Measurements from ENCODE around the gene SNX15.
A peak's percentile ranks its signal among the peaks of the same experiment; 100 is the strongest.

The SNX15 gene

DNA sequence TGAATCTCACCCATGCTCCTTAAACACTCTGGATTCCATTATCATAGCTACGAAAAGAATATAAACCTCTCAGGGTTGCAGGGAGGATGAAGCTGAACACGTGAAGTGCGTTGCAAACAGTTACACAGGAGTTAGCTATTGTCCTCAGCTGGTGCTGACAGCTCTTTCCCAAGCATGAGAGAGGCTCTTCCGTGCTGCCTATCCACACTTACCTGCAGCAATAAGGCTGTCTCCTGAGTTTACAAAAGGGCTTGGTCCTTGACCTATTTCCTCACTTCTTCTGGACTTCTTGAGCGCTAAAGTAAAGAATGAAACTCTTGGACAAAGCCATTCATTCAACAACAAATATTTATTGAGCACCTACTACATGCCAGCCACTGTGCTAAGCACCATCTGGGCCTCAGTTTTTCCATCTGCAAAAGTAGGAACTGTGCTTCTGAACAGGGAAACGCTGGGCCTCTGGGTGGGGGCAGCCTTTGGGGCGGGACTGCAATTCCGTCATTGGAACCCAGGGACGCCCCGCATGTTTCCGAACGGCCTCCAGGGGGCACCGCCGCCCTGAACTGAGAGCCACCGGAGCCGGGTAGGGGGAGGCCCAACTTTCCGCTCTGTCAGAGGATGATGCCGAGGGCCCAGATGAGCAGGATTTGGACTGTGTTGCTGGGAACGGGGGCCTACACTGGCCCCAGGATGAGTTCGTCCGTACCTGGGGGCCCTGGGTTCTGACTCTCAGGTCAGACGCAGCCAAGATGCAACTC, 13.9 kb upstream of the SNX15 start:
- Mint-ChIP-seq H3K36me3 (ENCODE audit: low read depth) (peaks cover 20% of the 10 kb centered on the region), H3K27me3 (ENCODE audit: low read depth) (peaks cover 3% of the 10 kb centered on the region), H3K4me1 (peaks cover 8% of the 10 kb centered on the region), H3K9me3 (peaks cover 4% of the 10 kb centered on the region), H3K4me3 (peak overlapping the region; percentile 87 to 94 (median 92)), H3K27ac (peak overlapping the region; percentile 96 to 98 (median 97))
- TF ChIP-seq, protein P1, sequence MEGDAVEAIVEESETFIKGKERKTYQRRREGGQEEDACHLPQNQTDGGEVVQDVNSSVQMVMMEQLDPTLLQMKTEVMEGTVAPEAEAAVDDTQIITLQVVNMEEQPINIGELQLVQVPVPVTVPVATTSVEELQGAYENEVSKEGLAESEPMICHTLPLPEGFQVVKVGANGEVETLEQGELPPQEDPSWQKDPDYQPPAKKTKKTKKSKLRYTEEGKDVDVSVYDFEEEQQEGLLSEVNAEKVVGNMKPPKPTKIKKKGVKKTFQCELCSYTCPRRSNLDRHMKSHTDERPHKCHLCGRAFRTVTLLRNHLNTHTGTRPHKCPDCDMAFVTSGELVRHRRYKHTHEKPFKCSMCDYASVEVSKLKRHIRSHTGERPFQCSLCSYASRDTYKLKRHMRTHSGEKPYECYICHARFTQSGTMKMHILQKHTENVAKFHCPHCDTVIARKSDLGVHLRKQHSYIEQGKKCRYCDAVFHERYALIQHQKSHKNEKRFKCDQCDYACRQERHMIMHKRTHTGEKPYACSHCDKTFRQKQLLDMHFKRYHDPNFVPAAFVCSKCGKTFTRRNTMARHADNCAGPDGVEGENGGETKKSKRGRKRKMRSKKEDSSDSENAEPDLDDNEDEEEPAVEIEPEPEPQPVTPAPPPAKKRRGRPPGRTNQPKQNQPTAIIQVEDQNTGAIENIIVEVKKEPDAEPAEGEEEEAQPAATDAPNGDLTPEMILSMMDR (IDR thresholded peaks at IDR 0.05; ENCODE audit: unreplicated experiment in 3 of 3), result peak in 2 of 3 experiments; percentile 73 to 79

DNA sequence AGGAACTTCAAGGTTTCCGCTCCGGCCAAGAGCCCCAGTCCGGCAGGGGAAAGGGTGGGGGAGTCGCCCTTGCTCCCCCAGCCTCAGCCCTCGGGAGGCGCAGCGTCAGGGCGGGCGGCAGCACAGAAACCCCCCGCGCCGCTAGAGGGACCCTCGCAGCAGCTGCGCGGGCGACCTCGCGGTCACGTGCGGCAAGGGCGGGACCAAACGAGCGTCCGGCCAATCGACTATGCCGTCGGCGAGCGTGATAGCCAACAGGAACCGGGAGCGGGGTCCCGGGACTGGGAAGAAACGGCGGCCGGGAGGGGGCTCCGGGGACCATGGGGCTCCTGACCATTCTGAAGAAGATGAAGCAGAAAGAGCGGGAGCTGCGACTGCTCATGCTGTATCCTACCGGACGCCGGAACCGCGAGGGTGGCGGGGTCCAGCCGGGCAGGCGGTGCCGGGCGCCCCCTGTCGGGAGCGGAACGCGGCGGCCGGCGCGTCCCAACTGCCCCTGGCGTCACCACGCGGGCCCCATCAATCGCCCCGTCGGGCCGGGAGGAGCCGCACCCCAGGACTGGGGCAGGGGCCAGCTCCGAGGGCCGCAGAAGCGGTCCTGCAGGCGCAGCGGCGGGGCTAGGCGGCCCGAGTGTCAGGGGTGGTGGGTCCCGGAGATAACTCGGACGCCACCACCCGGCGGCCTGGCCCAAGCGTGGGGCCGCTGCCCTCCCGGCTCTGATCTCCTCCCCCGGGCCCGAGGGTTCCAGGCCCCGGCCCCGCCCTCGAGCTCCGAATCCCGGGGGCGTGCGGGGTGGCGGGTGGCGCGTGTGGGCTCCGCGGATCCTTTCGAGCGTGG, 13.1 kb upstream of the SNX15 start, which contains the start of gene ARL2:
TSS of gene ARL2 (plus strand) at position 273 of the 838 bp plus-strand sequence. CDS start at position 321, 48 bp downstream.
- Mint-ChIP-seq H3K4me1 (peaks cover 8% of the 10 kb centered on the region), H3K4me3 (peak within 1 kb of the TSS; percentile 89 to 94 (median 92)), H3K27ac (peak within 1 kb of the TSS; percentile 96 to 98 (median 97)), H3K27me3 (ENCODE audit: low read depth) (peaks cover 3% of the 10 kb centered on the region), H3K36me3 (ENCODE audit: low read depth) (peaks cover 24% of the 10 kb centered on the region), H3K9me3 (peaks cover 4% of the 10 kb centered on the region)
- TF ChIP-seq, protein P1 (IDR thresholded peaks at IDR 0.05; ENCODE audit: unreplicated experiment in 3 of 3), result peak; percentile 66 to 88 (median 67)

DNA sequence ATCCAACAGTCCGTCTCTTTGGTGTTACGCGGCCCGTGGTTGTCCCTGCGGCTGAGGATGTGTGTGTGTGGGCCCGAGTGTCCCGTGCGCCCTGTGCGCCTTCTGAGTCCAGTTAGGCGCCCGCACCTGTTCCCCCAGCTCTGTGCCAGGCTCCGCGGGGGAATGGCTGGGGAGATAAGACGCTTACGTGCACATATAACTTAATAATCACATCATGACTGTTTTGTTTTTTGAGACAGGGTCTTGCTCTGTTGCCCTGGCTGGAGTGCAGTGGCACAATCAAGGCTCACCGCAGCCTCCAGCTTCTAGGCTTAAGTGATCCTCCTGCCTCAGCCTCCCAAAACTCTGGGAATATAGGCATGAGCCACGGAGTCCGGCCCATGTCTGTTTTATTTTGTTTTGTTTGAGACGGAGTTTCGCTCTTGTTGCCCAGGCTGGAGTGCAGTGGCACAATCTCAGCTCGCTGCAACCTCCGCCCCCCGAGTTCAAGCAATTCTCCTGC, 12.5 kb upstream of the SNX15 start:
- H3K4me1 Mint-ChIP-seq, result peaks cover 8% of the 10 kb centered on the region
- H3K27me3 Mint-ChIP-seq (ENCODE audit: low read depth), result peaks cover 3% of the 10 kb centered on the region
- H3K9me3 Mint-ChIP-seq, result peaks cover 4% of the 10 kb centered on the region
- peak overlapping the region; percentile 85 to 91 (median 89) for H3K4me3 Mint-ChIP-seq
- peak overlapping the region; percentile 45 to 88 (median 72) for H3K27ac Mint-ChIP-seq
- TF ChIP-seq, protein P1 (IDR thresholded peaks at IDR 0.05; ENCODE audit: unreplicated experiment in 3 of 3), result no peak
- peaks cover 28% of the 10 kb centered on the region for H3K36me3 Mint-ChIP-seq (ENCODE audit: low read depth)

DNA sequence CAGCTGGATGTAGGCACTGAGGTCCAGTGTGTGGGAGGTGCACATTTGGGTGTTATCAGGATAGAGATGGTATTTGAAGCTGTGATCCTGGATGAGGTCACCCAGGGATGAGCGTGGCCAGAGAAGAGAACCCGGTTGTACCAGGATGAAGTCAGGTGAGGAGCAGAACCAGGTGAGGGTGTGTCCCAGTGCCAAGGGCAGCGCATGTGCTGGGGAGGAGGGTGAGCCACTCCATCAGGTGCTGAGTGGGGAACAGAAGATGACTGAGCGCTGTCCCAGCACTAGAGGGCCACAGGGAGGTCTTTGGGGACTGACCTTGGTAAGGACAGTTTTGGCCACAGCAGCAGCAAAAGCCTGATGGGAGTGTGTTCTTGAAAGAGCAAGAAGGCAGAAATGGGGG, 10.5 kb upstream of the SNX15 start:
- H3K36me3 Mint-ChIP-seq (ENCODE audit: low read depth), result peaks cover 29% of the 10 kb centered on the region

DNA sequence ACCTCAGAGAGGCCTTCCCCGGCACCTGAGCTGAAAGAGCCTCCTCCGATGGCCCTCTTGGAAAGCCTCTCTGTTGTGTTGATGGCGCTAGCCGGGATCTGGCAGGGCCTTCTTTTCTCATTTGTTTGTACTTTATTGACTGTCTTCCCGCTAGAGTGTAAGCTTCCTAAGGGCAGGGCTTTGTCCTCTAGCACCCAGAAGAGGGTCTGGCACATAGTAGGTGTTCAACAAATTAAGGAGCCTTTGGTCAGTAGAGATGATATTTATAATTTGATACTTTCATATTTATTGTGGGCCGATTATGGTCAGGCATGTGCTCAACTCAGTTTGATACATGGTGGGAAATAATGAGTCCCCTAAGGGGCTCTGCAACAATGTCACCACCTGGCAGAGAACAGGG, 9.3 kb upstream of the SNX15 start:
- Mint-ChIP-seq H3K9me3 (peaks cover 4% of the 10 kb centered on the region), H3K27me3 (ENCODE audit: low read depth) (peaks cover 3% of the 10 kb centered on the region), H3K4me1 (peaks cover 8% of the 10 kb centered on the region), H3K4me3 (peak overlapping the region in 2 of 3 experiments; percentile 5 to 27), H3K27ac (no peak overlapping the region), H3K36me3 (ENCODE audit: low read depth) (peaks cover 35% of the 10 kb centered on the region)
- TF ChIP-seq, protein P1 (IDR thresholded peaks at IDR 0.05; ENCODE audit: unreplicated experiment in 3 of 3), result no peak

More for the DNA sequence above, 10.5 kb upstream of the SNX15 start:
- Mint-ChIP-seq H3K4me1 (peaks cover 8% of the 10 kb centered on the region), H3K4me3 (peak overlapping the region; percentile 22 to 61 (median 49)), H3K27ac (no peak overlapping the region), H3K27me3 (ENCODE audit: low read depth) (peaks cover 3% of the 10 kb centered on the region), H3K9me3 (peaks cover 4% of the 10 kb centered on the region)
- TF ChIP-seq, protein P1 (IDR thresholded peaks at IDR 0.05; ENCODE audit: unreplicated experiment in 3 of 3), result no peak

Data from nephron (organoid).